GM18498 (cell line): ENCODE data around the gene PRRX1.

Experiments
- ATAC-seq: cut with Tn5 transposase; IDR thresholded peaks from one replicate; pipeline ENCODE4 v1.9.1; 2021; ENCODE audit warnings: mild to moderate bottlenecking, moderate library complexity; ENCODE audit not compliant: unreplicated experiment

PRRX1 gene

GRCh38 chr1:170758992-170759391 lies 95.1 kb downstream of the PRRX1 start:
- ATAC-seq: no peak

GRCh38 chr1:170765279-170765678 lies 101.3 kb downstream of the PRRX1 start:
- ATAC-seq: no peak

GRCh38 chr1:170765712-170766330 lies 101.9 kb downstream of the PRRX1 start:
- ATAC-seq: no peak

- ATAC-seq: no peak
Measured at GRCh38 chr1:170768929-170769328, 105.0 kb downstream of the PRRX1 start.

- no peak for ATAC-seq
Measured at GRCh38 chr1:170769691-170770090, 105.8 kb downstream of the PRRX1 start.

GRCh38 chr1:170770254-170770653 lies 106.3 kb downstream of the PRRX1 start:
- ATAC-seq: no peak

GRCh38 chr1:170776252-170776651 lies 112.3 kb downstream of the PRRX1 start:
- no peak for ATAC-seq

- no peak for ATAC-seq
Measured at GRCh38 chr1:170776777-170777176, 112.8 kb downstream of the PRRX1 start.
